NCI-H1436 treated with DMSO at 0.1 percent for 48 hours (cell line): ENCODE results near the gene CUX1.
"Not testable (repeated sequence)": the region's sequence is repeated elsewhere in the genome, so short reads cannot be mapped to it uniquely, and the experiment has no call there.

ENCODE experiments used
- DNase-seq: peaks from one replicate; lab custom pipeline; 2025; lab: John Stamatoyannopoulos, UW

The CUX1 gene

DNA sequence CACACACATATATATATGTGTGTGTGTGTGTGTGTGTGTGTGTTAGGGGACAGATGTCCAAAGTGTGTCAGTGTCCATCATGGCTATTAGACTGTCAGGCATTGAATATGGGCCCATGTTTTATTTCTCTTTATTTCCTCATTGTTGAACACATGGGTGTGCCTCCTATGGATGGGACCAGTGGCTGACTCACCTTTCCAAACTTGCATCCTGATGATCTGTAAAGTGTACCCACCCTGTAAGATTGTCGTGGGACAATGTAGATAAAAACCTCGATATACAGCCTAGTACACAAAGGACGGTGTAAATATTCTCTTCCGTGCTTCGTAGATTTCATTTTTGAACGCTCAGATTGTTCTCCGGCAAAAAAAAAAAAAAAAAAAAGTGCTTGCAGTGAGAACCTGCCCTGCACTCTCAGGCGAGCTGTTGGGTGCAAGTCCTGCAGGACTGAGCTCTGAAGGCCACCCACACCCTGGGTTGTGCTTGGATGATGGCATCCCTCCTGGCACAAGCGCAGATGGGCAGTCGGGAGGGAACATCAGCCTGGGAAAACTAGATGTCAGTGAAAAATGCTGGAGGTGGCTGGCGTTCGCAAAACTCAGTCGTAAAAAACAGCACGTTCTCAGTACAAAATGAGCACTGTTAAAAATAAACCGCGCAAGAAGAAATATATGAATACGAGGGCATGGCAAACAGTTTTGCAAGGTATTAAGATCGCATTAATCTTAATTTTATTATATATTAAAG, 166.9 kb downstream of the CUX1 start:
- DNase-seq: no peak

DNA sequence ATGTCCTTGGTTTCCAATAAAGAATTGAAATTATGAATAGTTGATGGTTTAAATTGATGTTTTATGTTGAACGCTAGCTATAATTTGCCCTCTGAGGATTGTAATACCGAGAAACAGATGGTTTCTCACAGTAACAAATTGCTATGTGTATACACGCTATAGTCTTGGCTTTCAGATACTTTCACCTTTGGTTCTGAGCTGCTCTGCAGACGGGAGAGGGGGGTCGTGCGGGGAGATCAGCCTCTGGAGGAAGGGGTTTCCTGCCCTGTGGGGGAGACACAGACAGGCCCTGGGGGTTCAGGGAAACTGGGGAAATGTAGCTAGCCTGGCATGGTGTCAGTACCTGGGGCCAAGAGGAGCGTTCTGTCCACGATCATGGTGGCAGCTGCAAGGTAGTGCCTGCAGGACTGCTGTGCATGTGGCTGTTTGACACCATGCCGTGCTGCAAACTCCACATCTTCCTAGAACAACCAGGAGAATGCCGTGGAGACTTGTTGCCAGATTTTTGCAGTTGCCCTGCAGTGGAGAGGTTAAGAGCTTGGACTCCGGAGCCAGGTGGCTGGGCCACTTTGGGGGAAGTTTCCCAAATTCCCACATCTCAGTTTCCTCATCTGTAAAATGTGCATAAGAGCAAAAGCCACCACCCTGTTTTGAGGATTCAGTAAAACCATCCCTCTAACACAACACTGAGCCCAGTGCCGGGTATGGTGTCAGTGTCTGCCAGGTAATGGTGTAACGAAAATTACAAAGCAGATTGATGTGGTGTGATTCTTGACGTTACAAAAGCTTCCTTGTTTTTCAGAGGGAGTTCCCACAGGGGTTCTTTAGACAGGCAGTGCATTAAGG, 167.9 kb downstream of the CUX1 start:
- no peak for DNase-seq

DNA sequence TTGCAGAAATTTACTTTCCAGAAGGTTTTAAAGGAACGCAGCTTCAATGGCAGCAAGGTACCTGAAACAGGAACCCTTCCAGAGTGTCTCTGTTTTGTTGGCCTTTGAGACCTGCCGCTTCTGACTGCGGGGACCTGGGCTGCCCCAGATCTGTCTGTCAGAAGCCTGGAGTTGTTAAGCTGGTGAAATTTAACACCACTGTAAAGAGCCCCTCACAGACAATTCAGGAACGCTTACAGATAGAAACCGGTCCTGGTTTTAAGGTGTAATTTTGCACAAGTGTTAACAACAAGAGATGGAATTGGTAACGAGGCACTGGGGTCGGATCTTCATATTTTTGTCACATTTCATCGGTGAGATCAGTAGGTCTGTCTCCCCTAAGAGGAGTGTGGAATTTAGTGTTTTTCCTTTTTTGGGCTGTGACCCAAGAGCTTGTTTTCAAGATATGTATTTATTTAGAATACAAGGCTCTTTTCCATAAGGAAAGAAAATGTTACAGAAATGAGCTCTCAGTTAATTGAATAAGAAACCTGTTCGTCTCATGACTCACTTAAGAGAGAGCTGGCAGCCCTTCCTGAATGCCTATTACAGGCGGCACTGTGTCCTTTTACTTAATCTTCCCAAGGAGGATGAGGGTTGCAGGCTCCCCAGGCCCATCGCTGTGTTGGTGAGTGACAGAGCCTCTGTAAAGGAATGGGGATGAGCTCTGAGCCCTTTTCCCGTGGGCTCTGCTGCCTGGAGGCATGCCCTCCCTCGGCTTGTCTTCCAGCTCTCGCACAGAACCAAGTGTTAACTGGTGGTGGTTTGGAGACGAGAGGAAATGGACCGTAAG, 168.7 kb downstream of the CUX1 start:
- no peak for DNase-seq

DNA sequence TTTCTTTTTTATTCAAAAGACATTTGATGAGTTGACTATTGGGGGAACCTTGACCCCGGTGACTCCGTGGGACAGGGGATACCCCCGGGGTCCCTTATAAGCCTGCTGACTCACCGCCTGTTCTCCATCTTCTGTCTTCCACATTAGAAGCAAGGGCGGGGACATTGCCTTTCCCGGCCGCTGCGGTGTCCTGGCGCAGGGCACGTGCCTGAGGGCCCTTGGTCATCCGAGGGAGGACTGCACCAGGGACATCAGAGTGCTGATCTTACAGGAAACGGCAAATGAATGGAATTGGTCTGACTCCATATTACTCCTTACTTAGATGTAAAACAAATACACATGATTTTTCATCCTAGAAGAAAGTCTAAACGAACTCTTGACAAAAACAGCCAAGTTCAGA, 170.1 kb downstream of the CUX1 start:
- DNase-seq: no peak

DNA sequence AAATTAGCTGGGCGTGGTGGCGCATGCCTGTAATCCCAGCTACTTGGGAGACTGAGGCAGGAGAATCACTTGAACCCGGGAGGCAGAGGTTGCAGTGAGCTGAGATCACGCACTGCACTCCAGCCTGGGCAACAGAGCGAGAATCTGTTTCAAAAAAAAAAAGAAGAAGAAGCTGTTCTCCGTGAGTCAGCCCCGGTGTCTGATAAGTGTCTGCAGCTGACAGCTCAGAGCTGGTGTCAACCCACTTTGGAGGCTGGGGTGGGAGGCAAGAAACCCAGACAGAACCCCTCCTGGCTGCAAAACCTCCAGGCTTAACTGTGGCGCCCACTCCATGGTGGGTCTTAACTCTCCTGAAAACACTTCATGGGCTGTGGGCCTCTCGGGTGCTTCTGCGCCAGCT, 170.6 kb downstream of the CUX1 start:
- not testable (repeated sequence) for DNase-seq

DNA sequence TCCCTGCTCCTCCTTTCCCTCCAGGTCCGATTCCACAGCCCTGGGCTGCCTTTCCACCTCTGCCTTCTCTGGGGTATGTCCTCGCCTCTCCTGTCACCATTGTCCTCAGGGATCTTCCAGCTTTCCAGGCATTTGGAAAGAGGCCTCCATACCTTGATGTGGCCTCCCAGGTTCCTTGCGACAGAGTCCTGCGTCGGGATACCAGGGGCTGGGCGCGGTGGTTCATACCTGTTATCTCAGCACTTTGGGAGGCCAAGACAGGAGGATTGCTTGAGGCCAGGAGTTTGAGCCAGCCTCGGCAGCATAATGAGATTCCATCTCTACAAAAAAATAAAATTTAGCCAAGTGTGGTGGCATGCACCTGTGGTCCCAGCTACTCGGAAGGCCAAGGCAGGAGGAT, 171.1 kb downstream of the CUX1 start:
- DNase-seq: no peak

DNA sequence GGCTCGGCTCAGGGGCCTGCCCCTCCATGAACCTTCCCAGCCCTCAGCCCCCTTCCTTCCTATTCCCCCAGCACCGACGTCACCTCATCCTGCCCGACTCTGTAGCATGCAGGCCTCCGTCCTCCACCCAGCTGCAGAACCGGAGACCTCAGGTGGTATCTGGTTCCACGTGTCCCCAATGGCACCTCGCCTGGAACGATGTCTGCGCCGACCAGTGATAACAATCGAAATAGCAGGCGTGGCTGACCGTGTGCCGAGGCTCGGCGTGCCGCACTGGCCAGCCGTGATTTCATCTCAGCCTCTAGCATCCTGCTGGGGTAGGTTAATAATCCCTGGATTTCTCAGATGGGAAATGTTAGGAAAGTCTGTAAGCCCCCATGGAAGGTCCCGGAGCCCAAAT, 171.7 kb downstream of the CUX1 start:
- DNase-seq: no peak

DNA sequence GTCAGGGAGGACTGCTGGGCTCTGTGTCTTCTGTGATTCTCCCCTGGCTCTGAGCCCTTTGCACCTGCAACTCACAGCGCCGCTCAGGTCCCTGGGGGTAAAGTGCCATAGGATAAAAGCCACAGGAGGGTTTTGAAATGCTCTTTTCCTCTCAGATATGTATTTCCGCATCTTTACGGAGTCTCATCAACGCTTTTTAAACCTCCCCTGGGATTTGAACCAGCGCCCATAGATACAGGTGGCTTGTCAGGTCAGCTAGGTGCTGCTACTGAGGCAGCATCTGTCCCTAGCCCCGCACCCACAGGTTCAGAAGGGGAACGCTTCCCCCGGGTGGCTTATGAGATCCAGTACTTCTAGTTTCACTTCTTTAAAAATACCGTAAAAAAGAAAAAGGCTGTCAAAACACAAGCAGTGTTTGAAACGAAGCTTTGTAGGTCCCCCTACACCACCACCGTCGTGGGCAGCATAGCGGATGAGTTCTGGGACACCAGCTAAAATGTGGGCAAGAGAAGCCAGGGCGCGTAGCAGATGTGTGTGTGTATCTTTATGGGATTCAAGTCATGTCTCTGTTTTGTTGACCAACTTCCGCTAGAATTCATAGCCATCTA, 173.5 kb downstream of the CUX1 start:
- no peak for DNase-seq

DNA sequence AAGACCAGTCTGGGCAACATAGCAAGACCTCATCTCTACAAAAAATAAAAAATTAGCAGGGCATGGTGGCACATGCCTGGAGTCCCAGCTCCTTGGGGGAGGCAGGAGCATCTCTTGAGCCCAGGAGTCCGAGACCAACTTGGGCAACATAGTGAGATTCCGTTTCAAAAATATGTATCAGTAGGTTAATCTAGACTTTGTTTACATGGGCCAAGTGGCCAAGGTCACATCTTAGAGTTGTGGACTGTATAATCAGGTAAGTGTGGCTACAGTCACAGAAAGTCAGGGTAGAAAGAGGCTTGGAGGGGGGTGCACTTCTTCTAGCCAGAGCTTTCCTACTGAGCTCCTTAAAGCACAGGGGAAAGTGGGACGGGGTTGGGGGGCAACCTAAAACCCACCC, 174.4 kb downstream of the CUX1 start:
- DNase-seq: no peak

DNA sequence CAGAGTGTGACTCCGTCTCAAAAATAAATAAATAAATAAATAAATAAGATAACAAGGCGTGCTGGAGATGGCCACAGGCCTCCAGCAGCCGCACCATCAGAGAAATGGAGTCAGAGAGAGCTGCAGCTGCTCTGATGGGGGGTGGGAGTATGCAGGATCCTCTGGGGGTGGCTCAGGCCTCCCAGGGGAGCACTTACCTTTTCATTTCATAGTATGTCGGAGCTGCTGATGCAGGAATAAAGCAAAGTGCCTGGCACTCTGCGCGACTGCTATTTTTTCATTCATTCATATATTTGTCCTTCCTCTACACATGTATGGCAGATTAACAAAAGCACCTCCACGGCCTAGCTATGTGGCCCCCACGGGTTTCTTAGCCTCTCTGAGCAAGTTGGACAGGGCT, 175.9 kb downstream of the CUX1 start:
- DNase-seq: peak; percentile 31

DNA sequence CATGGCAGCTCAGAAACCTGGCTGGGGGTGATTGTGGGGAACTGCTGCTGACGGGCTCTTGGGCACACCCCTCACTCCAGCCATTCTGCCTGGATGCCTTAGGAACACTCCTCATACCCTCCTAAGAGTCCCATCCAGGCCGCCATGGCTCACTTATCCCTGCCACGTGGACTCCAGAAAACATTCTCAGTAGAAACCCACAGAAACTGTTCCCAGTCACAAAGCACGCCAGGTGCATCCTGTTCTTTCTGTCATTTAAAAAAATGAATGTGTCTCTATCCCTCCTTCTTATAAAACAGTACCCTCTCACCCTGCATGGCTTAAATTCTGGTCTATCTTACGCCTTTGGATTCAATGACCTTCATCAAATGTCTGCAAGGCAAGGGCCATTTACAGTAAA, 177.7 kb downstream of the CUX1 start:
- DNase-seq: no peak

DNA sequence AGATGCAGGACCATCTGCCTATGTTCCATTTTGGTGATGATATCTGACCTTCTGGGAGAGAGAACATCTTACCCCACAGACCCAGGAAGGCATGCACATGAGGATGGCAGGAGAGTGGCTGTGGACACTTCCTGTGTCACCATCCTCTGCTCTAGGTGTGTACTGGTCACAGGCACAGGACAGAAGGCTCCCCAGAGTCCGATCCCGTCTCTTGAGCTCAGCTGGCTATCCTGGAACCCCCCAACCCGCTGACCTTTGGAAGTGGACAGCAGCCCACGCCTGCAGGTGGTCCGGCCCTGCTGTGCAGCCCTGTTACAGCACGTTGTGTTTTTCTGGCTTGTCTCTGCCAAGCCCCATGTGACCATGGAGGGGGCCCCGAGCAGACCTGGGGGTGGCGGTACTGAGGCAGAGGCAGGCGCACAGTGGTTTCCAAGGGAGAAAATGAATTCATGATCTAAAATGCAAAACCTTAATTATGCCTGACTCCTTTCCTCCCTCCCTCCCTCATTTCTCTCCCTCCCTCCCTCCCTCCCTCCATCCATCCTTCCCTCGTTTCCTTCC, 178.8 kb downstream of the CUX1 start:
- no peak for DNase-seq

DNA sequence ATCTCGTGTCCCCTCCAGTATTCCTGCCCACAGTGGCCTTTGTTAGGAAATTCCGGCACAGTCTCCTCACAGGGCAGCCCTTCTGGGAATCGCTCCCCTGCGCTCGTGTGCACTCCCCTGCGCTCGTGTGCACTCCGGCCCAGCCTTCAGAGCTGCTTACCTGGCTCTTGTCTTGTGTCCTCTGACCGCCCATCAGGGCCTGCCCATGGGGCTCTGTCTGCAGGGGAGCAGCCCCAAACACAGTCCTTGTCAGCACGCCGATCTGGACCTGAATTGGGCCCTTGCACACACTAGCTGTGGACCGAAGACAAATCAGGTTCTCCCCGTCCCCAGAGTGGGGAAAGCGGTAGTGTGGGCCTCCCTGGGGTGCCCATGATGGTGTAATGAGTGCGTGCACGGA, 179.4 kb downstream of the CUX1 start:
- no peak for DNase-seq

DNA sequence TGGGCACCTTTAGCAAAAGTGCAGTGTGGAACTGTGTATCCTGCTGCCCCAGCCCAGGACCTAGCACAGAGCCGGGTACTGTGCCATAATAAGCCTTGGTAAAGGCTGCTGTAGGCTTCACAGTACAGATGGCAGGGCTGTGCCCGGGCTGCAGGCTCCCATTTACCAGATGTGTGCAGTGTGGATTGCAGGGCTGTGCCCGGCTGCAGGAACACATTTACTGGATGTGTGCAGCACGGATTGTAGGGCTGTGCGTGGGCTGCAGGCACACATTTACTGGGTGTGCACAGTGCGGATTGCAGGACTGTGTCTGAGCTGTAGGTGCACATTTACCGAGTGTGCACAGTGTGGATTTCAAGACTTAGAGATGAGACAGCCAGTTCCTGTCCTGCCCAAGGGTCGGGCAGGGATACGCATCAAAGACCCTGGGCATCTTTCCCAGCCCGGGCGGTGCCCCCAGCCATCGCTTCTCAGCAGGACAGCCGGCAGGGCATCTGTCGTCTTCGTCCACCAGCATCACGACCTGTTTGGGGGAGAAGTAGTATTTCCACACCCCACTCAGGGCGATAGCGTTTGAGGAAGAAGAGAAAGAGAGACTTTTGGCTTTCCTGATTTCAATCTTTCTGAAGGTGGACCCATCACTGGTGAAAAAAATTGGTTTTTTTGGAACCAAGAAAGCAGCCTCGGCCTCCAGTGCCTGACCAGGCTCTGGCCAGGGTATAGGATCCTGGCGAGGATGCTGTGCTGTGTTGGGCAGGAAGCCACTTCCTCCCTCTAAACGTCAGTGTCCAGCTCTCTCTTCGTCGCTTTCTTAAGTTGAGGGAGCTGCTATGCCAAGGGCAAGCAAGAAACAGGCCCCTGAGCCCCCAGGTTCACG, 180.8 kb downstream of the CUX1 start:
- no peak for DNase-seq

DNA sequence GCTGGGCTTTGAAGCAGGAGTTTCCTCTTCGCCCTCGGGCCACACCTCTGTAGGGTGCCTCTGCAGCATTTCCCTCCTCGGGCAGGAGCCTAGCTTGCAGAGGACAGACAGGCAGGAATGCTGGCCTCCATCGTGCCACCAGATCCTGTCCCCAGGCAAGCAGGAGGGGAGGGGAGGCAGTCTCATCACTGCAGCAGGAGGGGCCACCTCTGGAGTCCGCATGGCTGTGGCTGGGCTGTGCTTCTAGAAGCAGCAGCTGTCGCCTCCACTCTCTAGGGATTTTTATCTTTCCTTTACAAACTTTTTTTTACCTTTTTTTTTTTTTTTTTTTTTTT, 181.4 kb downstream of the CUX1 start:
- no peak for DNase-seq

DNA sequence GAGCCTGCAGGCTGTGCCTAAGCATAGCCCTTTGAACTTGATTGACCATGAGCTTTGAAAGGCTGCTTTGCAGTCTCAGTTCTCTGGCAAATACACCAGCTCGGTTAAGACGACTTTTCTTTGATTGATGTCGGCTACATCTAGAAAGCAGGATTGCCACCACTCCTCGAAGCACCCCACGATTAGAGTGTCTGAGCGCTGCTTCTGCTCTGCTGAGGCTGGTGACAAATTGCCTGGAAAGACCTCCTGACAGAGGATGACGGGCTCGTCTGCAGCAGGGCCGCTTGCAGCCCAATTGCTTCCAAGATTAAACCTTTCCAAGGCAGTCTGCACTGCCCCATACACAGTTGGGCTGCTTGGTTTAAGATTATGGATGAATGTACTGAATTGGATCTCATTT, 182.0 kb downstream of the CUX1 start:
- no peak for DNase-seq

DNA sequence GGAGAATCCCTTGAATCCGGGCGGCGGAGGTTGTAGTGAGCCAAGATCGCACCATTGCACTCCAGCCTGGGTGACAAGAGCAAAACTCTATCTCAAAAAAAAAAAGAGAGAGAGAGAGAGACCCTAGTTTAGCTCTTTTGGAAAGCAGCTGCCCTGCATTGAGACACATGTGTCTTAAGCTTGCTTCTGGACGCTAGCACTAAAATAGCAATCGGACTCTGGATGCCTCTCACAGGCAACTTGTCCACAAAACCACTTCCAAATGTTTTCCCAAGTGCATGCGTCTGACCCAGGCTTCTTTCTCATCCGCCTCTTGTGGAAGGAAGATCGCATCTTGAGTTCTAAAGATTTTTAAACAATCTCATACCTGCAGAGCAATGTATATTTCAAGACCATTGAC, 182.7 kb downstream of the CUX1 start:
- DNase-seq: no peak

DNA sequence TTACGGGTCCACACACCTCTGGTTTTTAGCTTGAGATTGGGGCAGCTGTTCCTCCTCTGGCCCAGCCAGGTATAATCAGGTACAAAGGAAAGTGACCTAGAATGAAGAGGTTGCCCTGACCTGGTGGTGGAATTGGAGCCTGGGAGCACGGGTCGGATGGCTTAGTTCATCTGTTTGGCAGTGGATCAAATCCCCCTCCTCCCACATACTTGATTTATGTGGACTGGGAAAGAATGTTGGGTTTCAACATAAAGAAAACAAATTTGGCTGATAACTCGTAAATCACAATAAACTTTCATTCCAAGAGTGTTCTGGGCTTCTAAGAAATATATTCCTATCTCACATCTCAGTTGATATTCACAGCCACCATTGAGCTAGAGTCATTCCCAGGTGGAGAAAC, 186.8 kb downstream of the CUX1 start:
- DNase-seq: no peak

DNA sequence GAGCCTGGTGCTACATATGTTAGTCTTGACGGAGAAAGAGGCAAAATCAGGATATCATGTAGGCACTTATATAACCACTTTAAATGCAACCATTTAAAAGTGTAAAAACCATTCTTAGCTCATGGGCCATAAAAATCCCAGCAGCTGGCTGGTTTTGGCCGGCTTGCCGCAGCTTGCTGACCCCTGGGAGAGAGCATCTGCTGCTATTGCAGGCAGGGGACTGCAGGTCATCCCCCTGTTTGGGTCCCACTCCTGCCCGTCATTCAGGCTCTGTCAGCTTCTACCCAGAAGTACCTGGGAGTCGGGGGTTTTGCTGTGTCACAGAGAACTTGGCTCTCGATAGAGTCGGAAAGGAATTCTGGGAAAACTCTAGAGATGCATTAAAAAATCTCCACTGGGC, 187.4 kb downstream of the CUX1 start:
- DNase-seq: no peak

DNA sequence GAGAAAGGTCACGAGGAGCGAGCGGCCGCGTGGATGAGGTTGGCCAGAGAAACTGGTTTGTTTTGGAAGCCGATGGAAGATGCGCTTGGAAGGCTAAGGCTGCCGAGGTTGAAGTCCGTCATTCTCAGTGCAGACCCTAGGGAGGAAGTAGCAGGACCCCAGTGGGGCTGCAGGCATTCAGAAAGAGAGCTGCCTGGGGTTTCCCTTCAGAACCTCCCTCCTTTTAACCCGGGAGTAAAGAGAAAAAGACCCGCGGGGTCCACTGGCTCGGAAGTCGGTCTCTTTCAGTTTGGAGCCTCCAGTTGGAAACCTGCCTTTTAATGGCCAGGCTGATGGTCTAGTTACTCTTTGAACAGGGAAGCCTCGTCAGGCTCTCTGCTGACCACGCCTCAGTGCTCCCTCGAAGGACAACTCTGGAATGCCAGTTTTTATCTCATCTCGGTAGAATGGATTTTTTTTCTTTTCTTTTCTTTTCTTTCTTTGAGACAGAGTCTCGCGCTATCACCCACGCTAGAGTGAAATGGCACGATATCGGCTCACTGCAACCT, 188.6 kb downstream of the CUX1 start:
- DNase-seq: no peak

DNA sequence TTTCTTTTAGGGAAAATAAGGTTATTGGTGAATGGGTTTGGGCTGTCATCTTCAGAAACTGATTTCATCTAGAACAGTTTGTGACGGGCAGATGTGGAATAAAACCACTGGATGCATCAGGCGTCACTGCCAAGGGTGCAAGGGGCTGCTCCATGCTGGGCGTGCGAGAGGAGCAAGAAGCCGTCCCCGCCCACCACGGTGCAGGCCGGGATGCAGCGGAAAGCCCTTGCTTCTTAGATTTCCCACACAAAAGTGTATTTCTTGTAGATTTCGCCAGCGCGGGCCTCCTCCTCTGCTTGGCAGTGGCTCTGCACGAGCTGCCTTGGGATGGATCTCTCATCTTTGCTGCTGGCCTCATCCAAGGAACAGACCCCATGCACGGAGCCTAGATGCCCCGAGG, 189.3 kb downstream of the CUX1 start:
- no peak for DNase-seq
